Activated CD8-positive, alpha-beta memory T cell treated with anti-CD3 and anti-CD28 coated beads for 24 hours (primary cell): Measurements from ENCODE around the gene ATP5PB.

Experiments
- DNase-seq: peaks from one replicate; pipeline ENCODE4 v3.0.0-alpha.2; 2020

Gene ATP5PB

GRCh38 chr1:111476214-111476613 is 26.9 kb downstream of the ATP5PB start:
- no peak for DNase-seq

- no peak for DNase-seq
These were observed 27.6 kb downstream of the ATP5PB start for GRCh38 chr1:111476761-111477309.

GRCh38 chr1:111480674-111481073 is 31.4 kb downstream of the ATP5PB start:
- no peak for DNase-seq

- DNase-seq: peak; percentile 74
These were observed 32.3 kb downstream of the ATP5PB start for GRCh38 chr1:111481387-111482221.

GRCh38 chr1:111483166-111483565 is 33.9 kb downstream of the ATP5PB start:
- DNase-seq: no peak

GRCh38 chr1:111483876-111484275 is 34.6 kb downstream of the ATP5PB start:
- no peak for DNase-seq

- DNase-seq: no peak
These were observed 35.2 kb downstream of the ATP5PB start for GRCh38 chr1:111484391-111485026.

- DNase-seq: no peak
These were observed 37.2 kb downstream of the ATP5PB start for GRCh38 chr1:111486431-111486830.

- no peak for DNase-seq
These were observed 37.9 kb downstream of the ATP5PB start for GRCh38 chr1:111487133-111487532.

GRCh38 chr1:111488669-111489068 is 39.4 kb downstream of the ATP5PB start:
- DNase-seq: no peak

- no peak for DNase-seq
These were observed 40.3 kb downstream of the ATP5PB start for GRCh38 chr1:111489604-111490003.

- DNase-seq: no peak
These were observed 41.0 kb downstream of the ATP5PB start for GRCh38 chr1:111490220-111490619.

GRCh38 chr1:111491070-111491469 is 41.8 kb downstream of the ATP5PB start:
- DNase-seq: peak; percentile 17

- no peak for DNase-seq
These were observed 47.1 kb downstream of the ATP5PB start for GRCh38 chr1:111496398-111496797.

GRCh38 chr1:111497592-111497991 is 48.3 kb downstream of the ATP5PB start:
- no peak for DNase-seq

GRCh38 chr1:111499026-111499785 is 49.9 kb downstream of the ATP5PB start:
- DNase-seq: no peak

- no peak for DNase-seq
These were observed 52.4 kb downstream of the ATP5PB start for GRCh38 chr1:111501645-111502044.

GRCh38 chr1:111503585-111504060 is 54.4 kb downstream of the ATP5PB start, which contains the start of the genes ADORA3 and TMIGD3:
TSS of gene ADORA3 (minus strand) at chr1:111503633. CDS start at chr1:111503354, 279 bp downstream.
TSS of gene TMIGD3 (minus strand) at chr1:111503633. CDS start at chr1:111503354, 279 bp downstream.
- no peak for DNase-seq

GRCh38 chr1:111504097-111504496 is 54.8 kb downstream of the ATP5PB start:
- DNase-seq: no peak

GRCh38 chr1:111505641-111506119 is 56.4 kb downstream of the ATP5PB start:
- DNase-seq: peak; percentile 62

GRCh38 chr1:111506561-111506960 is 57.3 kb downstream of the ATP5PB start:
- DNase-seq: no peak

- DNase-seq: peak; percentile 85
These were observed 58.3 kb downstream of the ATP5PB start for GRCh38 chr1:111507411-111508201.
